Measurements from ENCODE around the gene PITPNC1.

DNA sequence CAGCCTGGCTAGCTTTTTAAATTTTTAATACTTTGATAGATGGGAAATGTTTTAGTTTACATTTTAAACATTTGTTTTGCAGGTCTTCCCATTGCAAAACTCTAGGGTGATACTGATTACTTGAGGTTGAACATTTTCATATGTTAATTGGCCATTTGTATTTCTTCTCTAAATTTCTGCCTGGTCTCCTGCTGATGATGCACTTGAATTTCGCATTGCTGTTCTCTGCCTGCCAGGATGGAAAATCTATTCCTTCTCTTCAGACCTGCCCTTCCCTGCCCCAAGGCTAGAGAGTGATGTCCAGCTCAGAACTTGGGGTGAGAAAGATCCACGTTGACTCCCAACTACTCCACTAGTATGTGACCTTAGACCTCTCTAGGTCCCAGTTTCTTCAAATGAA, 134.7 kb downstream of the PITPNC1 start:
- TF ChIP-seq, protein P1, sequence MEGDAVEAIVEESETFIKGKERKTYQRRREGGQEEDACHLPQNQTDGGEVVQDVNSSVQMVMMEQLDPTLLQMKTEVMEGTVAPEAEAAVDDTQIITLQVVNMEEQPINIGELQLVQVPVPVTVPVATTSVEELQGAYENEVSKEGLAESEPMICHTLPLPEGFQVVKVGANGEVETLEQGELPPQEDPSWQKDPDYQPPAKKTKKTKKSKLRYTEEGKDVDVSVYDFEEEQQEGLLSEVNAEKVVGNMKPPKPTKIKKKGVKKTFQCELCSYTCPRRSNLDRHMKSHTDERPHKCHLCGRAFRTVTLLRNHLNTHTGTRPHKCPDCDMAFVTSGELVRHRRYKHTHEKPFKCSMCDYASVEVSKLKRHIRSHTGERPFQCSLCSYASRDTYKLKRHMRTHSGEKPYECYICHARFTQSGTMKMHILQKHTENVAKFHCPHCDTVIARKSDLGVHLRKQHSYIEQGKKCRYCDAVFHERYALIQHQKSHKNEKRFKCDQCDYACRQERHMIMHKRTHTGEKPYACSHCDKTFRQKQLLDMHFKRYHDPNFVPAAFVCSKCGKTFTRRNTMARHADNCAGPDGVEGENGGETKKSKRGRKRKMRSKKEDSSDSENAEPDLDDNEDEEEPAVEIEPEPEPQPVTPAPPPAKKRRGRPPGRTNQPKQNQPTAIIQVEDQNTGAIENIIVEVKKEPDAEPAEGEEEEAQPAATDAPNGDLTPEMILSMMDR (conservative IDR thresholded peaks at IDR 0.05; ENCODE audit: low read depth, low read length), result no peak
- TF ChIP-seq EZH2phosphoT487 (IDR thresholded peaks at IDR 0.05; ENCODE audit: borderline replicate concordance, low read length) (no peak), EZH2 (IDR thresholded peaks at IDR 0.05; ENCODE audit: low read length, unreplicated experiment) (no peak)

Measured in PC-3 (cell line).